DMS79 (cell line): ENCODE results near the gene FOLR2.
"Not testable (repeated sequence)": the region's sequence is repeated elsewhere in the genome, so short reads cannot be mapped to it uniquely, and the experiment has no call there.

Experiments used
- DNase-seq: peaks from one replicate; lab custom pipeline; 2025; lab: John Stamatoyannopoulos, UW

Gene FOLR2

DNA sequence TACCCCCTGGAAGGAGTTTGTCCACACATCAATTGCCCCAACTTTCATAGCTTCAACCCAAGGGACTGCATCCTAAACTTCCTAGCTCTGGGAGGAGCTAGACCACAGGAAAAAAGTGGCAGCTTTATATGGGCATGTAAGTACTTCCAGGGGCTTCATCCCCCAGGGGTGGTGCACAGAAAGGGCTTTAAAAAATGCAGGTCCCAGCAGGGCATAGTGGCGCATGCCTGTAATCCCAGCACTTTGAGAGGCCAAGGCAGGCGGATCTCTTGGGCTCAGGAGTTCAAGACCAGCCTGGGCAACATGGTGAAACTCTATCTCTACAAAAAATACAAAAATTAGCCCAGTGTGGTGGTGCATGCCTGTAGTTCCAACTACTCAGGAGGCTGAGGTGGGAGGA, 9.8 kb upstream of the FOLR2 start:
- not testable (repeated sequence) for DNase-seq

DNA sequence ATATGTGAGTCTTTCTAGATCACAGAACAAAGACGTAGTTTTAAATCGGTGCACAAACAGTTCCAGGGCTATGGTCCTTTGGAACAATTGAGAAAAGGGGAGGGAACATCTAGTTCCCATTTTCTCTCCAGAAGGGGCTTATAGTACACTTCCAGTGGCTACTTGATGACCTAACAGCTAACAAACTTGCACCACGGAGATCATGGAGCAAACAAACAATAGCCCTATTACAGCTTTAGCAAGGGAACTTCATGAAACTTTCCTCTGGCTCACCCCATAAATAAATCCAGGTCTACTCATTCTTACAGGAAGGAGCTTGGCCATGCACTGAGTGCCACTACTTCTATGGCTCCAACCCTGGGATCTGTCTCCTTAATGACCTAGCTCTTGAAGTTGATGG, 8.3 kb upstream of the FOLR2 start:
- no peak for DNase-seq

DNA sequence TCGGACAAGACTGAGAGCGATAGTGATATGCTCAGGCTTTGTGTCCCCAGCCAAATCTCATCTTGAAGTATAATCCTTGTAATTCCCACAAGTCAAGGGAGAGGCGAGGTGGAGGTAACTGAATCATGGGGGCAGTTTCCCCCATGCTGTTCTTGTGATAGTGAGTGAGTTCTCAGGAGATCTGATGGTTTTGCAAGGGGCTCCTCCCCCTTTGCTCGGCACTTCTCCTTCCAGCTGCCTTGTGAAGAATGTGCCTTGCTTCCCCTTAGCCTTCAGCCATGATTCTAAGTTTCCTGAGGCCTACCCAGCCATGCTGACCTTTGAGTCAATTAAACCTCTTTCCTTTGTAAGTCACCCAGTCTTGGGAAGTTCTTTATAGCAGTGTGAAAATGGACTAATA, 7.5 kb upstream of the FOLR2 start:
- DNase-seq: no peak

DNA sequence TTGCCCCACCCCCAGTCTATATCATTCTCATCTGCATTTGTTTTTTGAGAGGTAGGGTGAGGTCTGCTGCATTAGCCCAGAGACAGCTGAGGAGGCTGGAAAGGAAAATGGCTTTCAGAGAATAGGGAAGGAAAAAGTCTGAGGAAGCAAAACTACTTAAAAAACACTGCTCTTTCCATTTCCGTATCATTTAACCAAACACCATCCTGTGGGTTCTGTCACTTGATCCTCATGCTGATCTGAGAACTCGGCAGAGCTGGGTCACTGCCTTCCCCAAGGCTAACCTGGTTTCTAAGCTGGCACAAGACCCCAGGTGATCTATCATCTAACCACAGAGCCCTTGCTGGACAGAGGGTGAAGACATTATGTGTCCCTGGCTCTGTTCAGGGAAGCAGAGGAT, 1.2 kb downstream of the FOLR2 start:
- no peak for DNase-seq

DNA sequence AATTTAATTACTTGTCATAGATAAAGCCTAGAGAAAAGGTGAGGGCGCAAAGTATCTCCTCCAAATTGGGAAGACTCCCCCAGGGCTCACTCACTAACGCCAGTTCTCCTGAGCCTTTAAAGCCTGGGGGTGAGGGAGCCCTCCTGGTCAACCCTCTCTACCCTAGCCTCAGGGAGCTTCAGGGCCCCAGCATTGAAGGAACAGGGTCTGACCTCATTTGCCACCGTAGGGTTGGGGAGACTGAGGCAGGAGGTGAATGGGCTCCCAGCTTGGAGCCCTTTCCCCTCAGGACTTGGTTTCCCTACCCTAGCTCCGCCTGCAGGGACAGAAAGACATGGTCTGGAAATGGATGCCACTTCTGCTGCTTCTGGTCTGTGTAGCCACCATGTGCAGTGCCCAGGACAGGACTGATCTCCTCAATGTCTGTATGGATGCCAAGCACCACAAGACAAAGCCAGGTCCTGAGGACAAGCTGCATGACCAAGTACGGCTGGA, 1.7 kb downstream of the FOLR2 start:
- no peak for DNase-seq

DNA sequence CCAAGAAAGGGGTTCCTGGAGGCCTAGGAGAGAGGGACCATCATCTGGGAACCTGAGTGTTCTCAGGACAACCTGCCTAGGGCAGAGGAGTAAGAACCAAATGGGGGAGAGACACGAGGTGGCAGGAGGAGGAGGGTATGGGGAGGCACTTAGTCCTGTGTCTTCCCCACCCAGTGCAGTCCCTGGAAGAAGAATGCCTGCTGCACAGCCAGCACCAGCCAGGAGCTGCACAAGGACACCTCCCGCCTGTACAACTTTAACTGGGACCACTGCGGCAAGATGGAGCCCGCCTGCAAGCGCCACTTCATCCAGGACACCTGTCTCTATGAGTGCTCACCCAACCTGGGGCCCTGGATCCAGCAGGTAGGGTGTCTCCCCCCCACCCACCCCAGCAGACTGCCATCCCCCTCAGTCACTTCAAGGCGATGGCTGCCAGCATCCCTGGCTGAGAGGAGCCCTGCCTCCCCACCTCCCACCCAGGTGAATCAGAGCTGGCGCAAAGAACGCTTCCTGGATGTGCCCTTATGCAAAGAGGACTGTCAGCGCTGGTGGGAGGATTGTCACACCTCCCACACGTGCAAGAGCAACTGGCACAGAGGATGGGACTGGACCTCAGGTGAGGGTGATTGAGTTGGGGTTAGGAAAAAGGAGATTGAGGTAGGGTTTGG, 4.2 kb downstream of the FOLR2 start:
- no peak for DNase-seq

DNA sequence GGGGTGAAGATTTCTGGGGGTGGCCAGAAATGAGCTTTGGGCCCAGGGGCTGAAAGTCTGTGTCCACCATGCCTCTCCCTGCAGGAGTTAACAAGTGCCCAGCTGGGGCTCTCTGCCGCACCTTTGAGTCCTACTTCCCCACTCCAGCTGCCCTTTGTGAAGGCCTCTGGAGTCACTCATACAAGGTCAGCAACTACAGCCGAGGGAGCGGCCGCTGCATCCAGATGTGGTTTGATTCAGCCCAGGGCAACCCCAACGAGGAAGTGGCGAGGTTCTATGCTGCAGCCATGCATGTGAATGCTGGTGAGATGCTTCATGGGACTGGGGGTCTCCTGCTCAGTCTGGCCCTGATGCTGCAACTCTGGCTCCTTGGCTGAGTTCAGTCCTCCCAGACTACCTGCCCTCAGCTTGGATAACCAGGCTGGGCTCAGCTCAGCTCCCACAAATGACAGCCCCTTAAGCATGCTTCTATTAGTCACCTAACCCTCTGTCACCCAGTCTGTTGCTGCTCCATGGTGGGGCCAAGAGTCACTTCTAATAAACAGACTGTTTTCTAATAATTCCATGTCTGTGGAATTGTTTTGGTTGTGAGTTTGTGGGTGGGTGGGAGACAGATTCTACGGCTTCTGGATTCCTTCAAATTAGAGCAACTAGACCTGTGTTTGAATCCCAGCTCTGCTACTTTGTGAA, 4.9 kb downstream of the FOLR2 start:
- no peak for DNase-seq

DNA sequence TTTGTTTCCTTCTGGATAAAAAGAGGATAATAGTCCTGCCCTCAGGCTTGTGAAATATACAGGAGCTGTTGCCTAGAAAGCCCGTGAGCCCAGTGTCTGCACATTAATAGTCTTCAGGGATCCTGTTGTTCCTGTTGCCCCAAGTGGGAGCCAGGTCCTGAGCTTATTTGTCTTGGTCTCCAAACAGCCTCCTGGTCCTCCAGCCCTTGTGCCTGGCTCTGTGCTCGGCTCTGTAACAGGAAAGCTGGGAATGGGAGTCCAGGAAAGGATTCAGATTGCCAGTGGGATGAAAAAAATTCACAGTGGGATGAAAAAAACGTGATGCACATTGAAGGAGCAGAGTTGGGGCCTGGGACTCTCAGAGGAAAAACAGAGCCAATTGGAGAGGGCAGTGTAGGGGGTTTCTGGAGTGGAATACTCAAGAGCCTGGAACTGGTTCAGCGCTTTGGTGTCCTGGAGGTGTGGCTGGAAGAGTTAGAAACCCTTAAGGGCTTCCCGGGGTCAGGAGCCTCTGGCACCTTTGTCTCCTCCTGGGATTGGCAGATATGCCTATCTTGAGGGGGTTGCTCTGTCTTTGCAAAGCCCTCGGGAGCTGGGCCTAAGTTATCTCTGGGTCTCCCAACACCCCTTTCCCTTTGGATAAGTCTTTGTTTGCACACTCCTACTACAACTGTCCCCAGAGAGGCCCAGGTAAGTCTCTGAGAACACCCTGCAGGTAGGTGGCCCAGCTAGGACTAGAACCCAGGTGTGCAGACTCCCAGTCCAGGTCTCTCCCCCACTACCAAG, 5.7 kb downstream of the FOLR2 start:
- DNase-seq: peak; percentile 69

DNA sequence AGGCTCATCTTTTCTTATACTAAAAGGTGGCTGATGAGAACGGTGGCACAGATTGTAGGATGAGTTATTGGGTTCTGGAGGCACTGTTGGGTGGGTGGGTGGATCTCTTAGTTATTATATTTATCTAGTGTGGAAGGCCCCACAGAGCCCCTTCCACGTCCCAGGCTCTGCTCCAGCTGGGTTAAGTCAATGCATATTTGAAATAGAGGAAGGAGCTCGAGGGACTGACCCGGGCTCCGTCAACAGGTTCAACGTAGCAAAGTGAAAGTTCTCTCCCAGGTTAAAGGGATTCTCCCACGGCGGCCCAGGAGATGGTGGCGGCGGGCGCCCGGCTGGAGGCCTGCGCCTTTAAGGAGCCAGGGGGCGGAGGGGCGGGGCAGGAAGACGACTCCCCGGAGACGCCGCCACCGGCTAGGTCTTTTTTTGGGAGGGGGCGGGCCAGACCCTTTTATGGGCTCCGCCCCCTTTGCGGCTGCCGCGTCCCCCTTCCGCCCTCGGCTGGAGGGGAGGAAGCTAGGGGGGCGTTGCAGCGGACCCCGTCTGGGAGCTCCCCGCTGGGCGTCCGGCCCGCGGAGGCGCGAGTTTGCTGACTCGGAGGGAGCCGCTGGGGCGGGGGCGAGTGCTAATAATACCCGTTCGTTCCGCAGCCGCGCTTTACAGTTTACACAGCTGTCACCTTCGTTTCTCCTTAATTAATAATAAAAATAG, 6.5 kb downstream of the FOLR2 start:
- DNase-seq: peak; percentile 96

DNA sequence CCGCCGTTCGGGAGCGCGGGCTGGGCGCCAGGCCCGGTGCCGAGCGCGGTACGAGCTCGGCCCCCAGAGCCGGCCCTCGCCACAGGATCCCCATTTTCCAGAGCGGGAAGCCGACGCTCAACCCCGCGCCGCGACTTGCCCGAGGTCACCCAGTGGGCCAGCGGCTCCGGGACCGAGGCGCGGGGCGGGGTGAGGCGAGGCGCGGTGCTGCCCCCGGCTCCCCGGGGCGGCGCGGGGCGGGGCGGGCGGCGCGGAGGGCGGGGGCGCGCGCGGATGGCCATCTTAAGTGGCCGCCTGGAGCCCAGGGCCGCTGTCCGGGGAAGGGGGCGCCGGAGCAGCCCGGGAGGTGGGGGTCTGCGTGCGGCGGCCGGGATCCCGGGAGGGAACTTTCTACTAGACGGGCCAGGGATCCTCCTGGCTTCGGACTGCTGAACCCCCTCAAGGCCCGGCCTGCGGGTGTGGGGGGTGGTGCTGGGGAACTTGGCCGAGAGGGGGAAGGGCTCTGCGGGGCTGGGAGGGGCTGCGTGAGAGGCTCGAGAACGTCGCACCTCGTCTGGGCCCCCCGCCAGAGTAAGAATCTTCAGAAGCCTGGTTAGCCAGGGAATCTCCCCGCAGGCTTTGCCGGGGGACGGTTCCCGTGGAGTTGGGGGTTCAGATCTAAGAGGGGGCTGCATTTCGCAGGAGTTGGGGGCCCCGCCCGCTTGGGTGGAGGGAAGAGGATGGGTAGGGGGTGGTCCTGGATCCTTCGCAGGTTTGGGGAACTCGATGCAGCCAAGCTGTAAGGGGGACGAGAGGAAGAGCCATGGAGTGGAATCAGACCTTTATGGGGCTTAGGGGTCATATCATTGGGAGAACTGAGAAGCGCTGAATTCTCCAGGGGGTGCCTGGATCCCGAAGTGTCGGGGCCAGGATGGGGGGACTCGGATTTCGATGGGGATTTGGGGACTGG, 7.3 kb downstream of the FOLR2 start:
- DNase-seq: peak; percentile 81

DNA sequence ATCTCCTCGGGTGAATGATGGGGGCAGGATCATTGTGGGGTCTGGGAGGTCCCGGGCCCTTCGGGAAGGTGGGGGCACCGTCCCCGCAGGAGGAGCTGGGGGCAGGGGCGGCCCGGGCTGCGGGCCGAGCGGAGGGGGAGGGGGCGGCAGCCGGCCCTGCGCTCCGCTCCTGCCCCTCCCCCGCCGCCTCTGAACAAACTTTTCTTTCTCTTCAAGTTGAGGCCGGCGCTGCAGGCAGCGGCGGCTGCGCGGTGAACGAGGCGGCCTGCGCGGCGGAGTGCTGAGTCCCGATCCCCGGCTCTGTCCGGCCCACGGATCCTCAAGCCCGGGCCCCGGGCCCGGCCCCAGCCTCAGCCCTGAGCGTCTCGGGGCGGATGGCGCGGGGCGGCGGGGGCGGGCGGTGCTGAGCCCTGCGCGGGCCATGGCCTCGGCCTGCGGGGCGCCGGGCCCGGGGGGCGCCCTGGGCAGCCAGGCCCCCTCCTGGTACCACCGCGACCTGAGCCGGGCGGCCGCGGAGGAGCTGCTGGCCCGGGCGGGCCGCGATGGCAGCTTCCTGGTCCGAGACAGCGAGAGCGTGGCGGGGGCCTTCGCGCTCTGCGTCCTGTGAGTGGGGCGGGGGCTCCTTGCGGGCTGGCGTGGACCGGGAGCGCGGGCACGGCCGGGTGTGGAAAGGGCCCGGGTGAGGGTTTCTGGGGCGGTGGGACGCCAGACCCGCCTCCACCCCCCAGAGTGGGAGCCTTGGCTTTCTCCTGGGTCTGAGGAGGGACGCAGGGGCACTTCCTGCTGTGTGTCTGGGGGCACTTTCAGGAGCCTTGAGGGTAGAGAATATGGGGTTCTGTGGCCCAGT, 8.2 kb downstream of the FOLR2 start, which contains the start of gene INPPL1:
Gene INPPL1 (plus strand): TSS at position 204 of the 847 bp plus-strand sequence. CDS start 218 bp downstream, at position 422.
- no peak for DNase-seq

DNA sequence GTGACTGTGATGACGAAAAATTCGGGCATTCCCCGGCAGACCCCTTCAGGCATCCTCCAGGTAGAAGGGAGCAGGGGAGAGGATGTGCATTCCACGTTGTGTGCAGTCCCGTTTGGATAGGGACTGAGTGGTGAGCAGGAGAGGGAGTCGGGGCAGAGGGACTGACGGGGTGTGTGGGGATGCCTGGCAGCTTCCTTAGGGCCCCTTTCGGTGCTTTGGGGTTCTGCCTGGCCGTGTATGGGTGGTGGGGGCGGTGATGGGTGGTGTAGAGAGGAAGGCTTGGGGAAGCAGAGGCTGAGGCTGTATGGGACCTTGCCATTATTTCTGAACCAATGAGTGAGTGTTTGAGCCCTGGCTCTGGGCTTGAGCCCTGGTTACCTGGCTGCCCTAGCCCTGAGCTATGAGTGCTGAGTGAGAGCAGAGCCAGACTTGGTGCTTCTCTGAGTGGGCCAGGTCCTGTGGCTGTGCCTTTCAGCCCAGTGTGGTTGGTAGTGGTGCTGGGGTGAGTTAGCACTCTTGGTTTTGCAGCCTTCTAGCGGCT, 8.9 kb downstream of the FOLR2 start:
- no peak for DNase-seq

DNA sequence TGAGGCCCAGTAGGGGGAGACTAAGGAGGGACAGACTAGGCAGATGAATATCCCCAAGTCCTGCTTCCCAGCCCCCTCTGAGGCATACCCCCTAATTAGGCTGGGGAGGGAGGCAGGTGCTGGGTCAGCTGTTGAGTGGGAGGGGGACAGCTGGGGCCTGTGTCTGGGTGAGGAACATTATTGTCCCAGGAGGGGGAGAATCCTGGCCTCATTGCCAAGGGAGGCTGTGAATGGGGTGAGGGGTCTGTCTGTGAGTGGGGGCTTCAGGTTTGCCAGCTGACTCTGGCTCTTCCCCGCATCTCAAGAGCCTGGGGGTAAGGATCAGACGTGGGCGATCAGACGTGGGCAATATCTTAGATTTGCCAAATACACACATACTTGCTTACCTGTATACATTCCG, 10.1 kb downstream of the FOLR2 start:
- no peak for DNase-seq

DNA sequence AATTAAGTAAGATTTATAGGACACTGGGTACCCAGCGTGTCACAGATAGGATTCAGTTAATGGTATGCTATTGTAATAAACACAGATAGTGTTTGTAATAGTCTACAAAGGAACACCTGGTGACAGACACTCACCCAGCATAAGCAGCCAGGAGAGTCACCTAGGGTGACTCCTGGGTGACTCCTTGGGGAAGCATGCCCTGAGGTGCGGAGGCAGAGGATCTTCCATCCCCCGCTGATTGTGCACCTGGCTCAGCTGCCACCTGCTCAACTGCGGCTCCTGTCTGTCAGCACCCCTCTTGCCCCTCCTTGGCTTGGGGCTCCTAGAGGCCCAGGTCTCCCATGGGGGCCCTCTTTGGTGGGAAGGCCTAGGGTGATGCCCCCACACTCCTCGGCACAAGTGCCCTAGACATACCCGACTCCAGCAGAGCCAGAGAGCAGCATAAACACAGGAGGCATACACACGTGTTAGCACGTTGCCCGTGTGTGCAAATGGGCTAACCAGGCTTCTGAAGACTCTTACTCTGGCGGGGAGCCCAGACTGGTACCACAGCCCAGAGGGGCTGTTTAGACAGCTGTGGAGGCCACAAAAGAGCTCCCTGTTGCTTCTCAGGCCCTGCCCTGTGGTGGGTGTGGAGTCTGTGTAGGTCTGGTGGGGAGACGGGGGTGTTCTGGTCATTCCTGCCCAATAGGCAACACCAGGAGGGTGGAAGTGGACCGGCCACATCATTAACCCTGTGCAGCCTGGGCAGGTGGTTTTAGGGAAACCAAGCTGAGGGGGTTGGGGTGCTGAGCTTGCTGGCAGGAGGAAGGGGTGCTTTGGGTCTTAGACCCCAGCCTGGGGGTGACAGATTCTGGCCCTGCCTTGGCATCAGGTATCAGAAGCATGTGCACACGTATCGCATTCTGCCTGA, 11.0 kb downstream of the FOLR2 start:
- peak; percentile 91 for DNase-seq

DNA sequence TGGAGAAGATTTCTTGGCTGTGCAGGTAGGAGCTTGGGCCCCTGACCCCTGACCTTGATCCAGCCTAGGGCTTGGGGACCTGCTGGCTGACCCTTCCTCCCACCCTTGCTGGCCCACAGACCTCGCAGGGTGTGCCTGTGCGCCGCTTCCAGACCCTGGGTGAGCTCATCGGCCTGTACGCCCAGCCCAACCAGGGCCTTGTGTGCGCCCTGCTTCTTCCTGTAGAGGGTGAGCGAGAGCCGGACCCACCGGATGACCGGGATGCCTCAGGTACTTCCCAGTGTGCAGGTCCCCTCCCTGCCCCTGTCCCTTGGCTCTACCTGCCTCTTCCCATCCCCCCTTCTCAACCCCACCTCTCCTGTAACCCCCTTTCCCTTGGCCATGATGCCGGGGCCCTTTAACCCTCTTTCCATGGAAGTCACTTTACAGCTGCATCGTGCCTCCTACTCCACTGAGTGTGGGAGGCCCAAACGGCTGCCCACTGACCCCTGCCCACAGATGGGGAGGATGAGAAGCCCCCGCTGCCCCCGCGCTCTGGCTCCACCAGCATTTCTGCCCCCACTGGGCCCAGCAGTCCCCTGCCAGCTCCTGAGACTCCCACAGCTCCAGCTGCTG, 11.7 kb downstream of the FOLR2 start:
- no peak for DNase-seq

DNA sequence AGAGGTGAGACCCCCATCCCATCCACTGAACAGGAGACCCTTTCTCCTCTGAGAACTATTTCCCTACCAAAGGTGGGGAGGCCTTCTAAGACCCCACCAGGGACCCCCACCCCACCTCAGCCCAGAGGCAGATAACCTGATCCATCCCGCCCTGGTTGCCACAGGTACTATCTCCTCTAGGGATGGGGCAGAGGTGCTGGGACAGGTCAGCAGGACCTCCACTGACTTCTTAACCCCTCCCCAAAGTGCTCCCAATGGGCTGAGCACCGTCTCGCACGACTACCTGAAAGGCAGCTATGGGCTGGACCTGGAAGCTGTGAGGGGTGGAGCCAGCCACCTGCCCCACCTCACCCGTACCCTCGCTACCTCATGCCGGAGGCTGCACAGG, 12.2 kb downstream of the FOLR2 start:
- no peak for DNase-seq

DNA sequence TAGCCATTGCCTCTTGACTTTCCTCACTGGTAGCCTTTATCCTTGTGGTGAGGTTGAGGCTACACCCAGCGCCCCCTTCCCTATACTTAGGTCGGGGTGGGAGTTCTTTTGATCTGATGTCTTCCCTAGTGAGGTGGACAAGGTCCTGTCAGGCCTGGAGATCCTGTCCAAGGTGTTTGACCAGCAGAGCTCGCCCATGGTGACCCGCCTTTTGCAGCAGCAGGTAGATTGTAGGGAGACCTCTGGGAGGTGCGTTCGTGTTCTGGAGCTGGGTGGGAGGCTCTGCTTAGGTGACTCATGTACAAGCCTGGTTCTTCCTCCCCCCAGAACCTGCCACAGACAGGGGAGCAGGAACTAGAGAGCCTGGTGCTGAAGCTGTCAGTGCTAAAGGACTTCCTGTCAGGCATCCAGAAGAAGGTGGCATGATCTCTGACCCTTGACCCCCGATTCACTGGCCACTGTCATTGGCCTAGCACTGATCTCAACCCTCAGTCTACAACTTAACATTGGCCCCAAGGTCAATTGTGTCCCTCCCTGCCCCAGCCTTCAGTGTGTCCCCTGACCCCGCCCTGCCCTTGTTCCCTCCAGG, 12.8 kb downstream of the FOLR2 start:
- no peak for DNase-seq
